Activated CD4-positive, alpha-beta T cell treated with anti-CD3 and anti-CD28 coated beads, Interleukin-2, amount 10 ng/mL, durations not matched to agents 24 days and 14 days (primary cell): ENCODE results near the gene SCAF8. TPM values are rescaled to one million over a fixed set of nuclear protein-coding genes. Genes with fewer than 3 reads are reported as not detected.

Source experiments
- DNase-seq: peaks from one replicate; pipeline ENCODE4 v3.0.0; 2022
- H3K27ac Mint-ChIP-seq: one replicate; pipeline ENCODE4 v1.8.0; 2022; ENCODE audit warnings: mild to moderate bottlenecking, mixed read lengths
- H3K27me3 Mint-ChIP-seq: one replicate; pipeline ENCODE4 v1.8.0; 2022; ENCODE audit warnings: mixed read lengths
- H3K36me3 Mint-ChIP-seq: one replicate; pipeline ENCODE4 v1.8.0; 2022; ENCODE audit warnings: low read depth, mild to moderate bottlenecking, mixed read lengths
- H3K4me1 Mint-ChIP-seq: one replicate; pipeline ENCODE4 v1.8.0; 2021; ENCODE audit warnings: mixed read lengths
- H3K4me3 Mint-ChIP-seq: one replicate; pipeline ENCODE4 v1.8.0; 2022; ENCODE audit warnings: mild to moderate bottlenecking, moderate library complexity, mixed read lengths
- H3K9me3 Mint-ChIP-seq: one replicate; pipeline ENCODE4 v1.8.0; 2021; ENCODE audit warnings: mixed read lengths
- intact Hi-C: fragments of 100-400 bp; cut with micrococcal nuclease; formaldehyde crosslinking; loops from one replicate; pipeline ENCODE4 v1.15.1; 2023
- total RNA-seq: library from RNA; stranded (reverse); gene quantifications from 2 replicates; pipeline ENCODE4 v1.2.3, GENCODE V29; 2022

SCAF8 gene
- total RNA-seq, 1 donor from 2014 or later: 36.6 TPM

DNA sequence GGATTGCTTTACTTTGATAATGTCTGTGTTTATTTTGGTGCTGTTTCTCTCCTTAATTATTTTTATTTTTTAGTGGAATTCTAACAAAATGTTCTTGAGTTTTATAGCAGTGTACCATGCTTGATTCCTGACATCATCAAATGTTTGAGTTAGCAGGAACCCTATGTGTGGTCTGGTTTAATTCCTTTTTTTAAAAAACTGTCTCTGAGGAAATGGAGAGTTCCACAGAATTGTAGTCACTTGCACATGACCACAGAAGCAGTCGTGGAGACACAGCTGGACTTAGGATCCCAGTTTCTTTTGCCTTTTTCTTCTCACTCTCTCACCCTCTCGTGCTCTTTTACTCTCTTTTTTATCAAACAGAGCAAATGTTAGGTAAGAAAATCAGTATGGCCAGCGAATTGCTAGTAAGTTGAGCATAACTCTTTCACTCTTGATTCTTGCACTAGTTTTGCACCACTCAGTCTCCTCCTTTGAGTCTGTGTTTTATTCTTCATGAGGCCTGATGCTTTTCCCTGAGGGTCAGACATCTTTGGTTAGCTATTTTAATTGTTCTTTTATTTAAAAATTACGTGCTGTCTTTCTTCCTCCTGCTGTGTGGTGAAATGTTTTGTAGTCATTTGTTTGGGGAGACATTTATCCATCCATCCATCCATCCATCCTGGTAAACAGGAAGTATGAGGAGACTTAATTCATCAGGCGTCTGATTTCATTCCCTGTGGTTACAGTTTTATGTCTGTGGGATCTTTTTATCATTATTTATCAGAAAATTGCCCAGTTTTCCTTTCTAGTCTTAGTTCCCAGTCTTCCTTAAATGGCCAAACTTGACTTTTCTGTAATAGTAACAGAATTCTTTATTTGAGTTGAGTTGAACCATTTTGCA lies 83.0 kb downstream of the SCAF8 start:
- H3K27ac Mint-ChIP-seq: no peak overlapping the region
- no peak overlapping the region for H3K4me3 Mint-ChIP-seq
- H3K36me3 Mint-ChIP-seq: peaks cover 59% of the 10 kb centered on the region
- intact Hi-C loops: no loop called here
- no peaks in the 10 kb centered on the region for H3K4me1 Mint-ChIP-seq
- H3K9me3 Mint-ChIP-seq: peaks cover 4% of the 10 kb centered on the region
- DNase-seq: no peak
- H3K27me3 Mint-ChIP-seq: no peaks in the 10 kb centered on the region

DNA sequence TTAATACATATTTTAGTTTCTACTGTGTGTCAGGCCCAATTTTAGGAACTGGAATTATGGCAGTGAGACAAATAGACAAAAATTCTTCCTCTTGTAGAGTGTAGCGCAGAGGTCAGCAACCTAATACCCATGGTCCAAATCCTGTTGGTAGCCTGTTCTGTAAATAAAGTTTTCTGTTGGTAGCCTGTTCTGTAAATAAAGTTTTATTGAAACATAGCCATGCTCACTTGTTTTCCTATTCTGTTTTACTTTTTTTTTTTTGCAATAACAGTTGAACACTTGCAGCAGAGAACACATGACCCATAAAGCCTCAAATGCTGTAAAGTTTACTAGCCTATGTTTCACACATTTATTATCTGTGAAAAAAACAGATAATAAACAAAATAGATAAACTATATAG lies 87.9 kb downstream of the SCAF8 start:
- Mint-ChIP-seq H3K36me3 (peaks cover 56% of the 10 kb centered on the region), H3K4me1 (peaks cover 7% of the 10 kb centered on the region), H3K9me3 (no peaks in the 10 kb centered on the region), H3K27me3 (no peaks in the 10 kb centered on the region), H3K4me3 (no peak overlapping the region), H3K27ac (no peak overlapping the region)
- no peak for DNase-seq
- intact Hi-C loops: no loop called here

DNA sequence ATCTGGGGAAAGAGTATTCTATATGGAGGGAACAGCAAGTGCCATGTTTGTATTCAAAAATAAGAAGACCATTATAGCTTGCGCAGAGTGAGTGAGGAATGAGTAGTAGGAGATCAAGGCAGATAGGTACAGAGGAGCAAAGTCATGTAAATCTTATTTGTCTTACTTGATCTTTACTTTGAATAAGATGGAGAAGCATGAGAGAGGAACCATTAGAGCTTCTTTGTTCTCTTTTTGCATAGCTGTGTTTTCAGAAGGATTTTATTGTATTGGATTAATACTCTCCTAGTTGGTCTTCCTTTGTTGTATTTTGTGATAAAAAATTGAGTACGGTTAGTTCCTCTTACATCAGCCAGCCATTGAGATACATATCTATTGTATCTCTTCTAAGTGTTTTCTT lies 88.4 kb downstream of the SCAF8 start:
- Mint-ChIP-seq H3K27me3 (no peaks in the 10 kb centered on the region), H3K27ac (peak overlapping the region; percentile 59), H3K9me3 (no peaks in the 10 kb centered on the region), H3K4me1 (peaks cover 7% of the 10 kb centered on the region), H3K4me3 (no peak overlapping the region), H3K36me3 (peaks cover 51% of the 10 kb centered on the region)
- no peak for DNase-seq
- intact Hi-C loops: no loop called here

DNA sequence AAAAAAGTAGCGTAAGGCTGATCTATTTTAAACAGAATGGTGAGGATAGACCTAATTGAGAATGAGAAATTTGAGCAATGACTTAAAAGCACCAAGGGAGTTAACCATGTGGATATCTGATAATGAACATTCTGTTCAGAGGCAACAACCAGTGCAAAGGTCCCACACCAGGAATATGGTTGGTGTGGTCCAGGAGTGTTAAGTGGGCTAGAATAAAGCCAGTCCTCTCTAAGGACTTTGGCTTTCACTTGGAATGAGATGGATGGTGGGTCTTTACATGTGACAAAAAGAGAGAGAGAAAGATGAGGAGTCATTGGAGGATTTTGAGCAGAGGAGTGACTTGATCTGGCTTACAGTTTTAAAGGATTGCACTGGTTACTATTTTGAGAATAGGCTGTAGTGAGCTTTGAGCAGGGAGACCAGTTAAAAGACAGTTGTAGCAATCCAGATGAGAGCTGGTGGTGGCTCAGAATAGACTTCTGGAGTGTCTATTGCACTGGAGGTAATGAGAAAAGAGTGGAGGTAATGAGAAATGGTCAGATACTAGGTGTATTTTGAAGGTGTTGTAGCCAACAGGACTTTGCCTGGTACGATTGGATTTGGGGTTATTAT lies 89.8 kb downstream of the SCAF8 start:
- H3K27ac Mint-ChIP-seq: no peak overlapping the region
- H3K4me3 Mint-ChIP-seq: no peak overlapping the region

DNA sequence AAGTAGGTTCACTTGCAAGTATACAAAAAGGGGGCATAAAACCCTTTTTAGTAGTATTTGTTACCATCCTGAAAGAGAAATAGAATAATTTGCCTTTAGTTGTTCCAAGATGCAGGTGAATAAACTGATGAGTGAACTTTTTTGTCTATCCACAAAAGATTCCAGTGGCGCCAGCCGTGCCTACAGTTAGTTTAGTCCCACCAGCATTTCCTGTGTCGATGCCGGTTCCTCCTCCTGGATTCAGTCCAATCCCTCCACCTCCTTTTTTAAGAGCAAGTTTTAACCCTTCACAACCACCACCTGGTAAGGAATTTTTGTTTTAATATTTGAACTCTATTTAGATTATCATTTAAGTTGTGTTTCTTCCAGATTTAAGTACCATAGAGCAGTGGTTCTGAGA lies 90.9 kb downstream of the SCAF8 start:
- intact Hi-C loops: no loop called here
- no peak overlapping the region for H3K4me3 Mint-ChIP-seq
- no peak overlapping the region for H3K27ac Mint-ChIP-seq
- DNase-seq: no peak
- peaks cover 48% of the 10 kb centered on the region for H3K36me3 Mint-ChIP-seq
- H3K4me1 Mint-ChIP-seq: peaks cover 9% of the 10 kb centered on the region
- H3K9me3 Mint-ChIP-seq: no peaks in the 10 kb centered on the region
- H3K27me3 Mint-ChIP-seq: no peaks in the 10 kb centered on the region

More for the DNA sequence above, 89.8 kb downstream of the SCAF8 start:
- intact Hi-C loops: no loop called here
- H3K9me3 Mint-ChIP-seq: no peaks in the 10 kb centered on the region
- H3K4me1 Mint-ChIP-seq: peaks cover 9% of the 10 kb centered on the region
- peaks cover 52% of the 10 kb centered on the region for H3K36me3 Mint-ChIP-seq
- H3K27me3 Mint-ChIP-seq: no peaks in the 10 kb centered on the region
- DNase-seq: no peak

DNA sequence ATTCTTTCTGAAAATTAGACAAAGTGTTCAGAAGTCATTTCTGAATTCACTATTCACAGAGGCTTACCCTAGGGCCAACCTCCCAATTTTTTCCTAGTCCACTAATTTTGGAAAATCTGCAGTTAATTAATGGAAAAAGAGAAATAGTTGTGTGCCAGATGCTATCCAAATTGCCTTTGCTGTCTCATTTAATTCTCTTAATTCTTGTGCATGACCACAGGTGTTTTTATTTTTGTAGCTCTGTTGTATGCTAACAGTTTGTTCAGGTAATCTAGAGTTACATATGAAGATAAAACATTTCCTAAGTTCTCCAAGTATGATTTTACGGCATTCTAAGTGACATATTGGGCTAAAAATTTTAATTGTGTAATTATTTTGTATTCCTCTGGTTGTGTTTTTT lies 96.8 kb downstream of the SCAF8 start:
- H3K9me3 Mint-ChIP-seq: no peaks in the 10 kb centered on the region
- H3K36me3 Mint-ChIP-seq: peaks cover 38% of the 10 kb centered on the region
- H3K4me3 Mint-ChIP-seq: no peak overlapping the region
- no peaks in the 10 kb centered on the region for H3K27me3 Mint-ChIP-seq
- H3K27ac Mint-ChIP-seq: no peak overlapping the region
- DNase-seq: no peak
- intact Hi-C loops: no loop called here
- peaks cover 4% of the 10 kb centered on the region for H3K4me1 Mint-ChIP-seq

DNA sequence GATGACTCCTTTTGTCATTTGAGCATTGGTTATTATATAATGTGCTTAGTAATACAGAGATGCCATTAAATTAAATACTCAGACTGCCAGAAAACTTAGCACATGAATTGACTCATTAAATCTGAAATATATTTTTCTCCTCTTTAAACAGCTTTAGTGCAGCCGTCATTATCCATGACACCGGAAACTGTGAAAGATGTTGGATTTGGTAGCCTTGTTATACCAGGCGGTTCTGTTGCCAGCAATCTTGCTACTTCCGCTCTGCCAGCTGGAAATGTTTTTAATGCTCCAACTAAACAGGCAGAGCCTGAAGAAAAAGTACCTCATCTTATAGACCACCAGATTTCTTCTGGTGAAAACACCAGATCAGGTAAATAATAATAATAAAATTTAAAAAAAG lies 97.6 kb downstream of the SCAF8 start:
- Mint-ChIP-seq H3K27me3 (no peaks in the 10 kb centered on the region), H3K36me3 (peaks cover 38% of the 10 kb centered on the region), H3K4me1 (peaks cover 4% of the 10 kb centered on the region), H3K27ac (no peak overlapping the region), H3K4me3 (no peak overlapping the region), H3K9me3 (no peaks in the 10 kb centered on the region)
- intact Hi-C loops: no loop called here
- no peak for DNase-seq

DNA sequence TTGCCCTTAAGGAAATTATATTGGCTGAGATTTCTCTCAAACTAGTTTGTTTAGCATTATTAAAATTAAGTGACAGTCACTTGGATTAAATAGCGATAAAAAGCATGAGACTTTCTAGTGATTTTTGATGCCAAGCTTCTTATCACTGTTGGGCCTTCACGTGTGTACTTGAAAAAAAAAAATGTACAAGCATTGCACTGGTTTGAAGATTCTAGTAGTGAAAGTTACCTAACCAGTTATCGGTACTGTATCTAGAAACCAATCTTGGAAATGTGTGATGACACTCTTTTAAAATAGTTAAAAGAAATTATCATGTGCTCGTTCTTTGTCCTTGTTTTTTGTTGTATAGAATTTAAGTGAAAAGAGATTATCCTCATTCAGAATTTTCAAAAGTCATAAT lies 102.1 kb downstream of the SCAF8 start:
- Mint-ChIP-seq H3K4me3 (no peak overlapping the region), H3K9me3 (no peaks in the 10 kb centered on the region), H3K36me3 (peaks cover 22% of the 10 kb centered on the region), H3K4me1 (peaks cover 5% of the 10 kb centered on the region), H3K27ac (no peak overlapping the region), H3K27me3 (no peaks in the 10 kb centered on the region)
- DNase-seq: no peak
- intact Hi-C loops: no loop called here

- H3K4me1 Mint-ChIP-seq: peaks cover 5% of the 10 kb centered on the region
- peaks cover 11% of the 10 kb centered on the region for H3K36me3 Mint-ChIP-seq
- DNase-seq: no peak
- intact Hi-C loops: no loop called here
- no peaks in the 10 kb centered on the region for H3K27me3 Mint-ChIP-seq
- no peaks in the 10 kb centered on the region for H3K9me3 Mint-ChIP-seq
- H3K27ac Mint-ChIP-seq: no peak overlapping the region
- H3K4me3 Mint-ChIP-seq: no peak overlapping the region
These were observed 106.3 kb downstream of the SCAF8 start for GRCh38 chr6:154839546-154839945.

DNA sequence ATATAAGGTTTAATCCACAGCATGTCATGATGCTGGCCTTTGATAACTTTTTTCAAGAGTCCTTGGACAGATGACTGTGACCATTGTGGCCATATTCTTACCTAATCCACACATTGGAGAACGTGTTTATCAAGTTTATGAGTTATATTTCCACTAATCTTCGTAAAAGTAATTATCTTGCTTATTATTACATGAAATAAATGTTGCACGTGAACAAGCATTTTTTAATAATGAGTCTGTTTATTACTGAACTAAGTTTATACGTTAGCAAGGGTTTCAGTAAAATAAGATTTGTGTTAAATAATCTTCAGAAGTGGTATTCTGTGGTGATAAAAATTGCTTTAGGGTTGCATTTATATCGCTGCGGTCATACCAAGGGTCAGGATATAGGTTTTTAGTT lies 107.1 kb downstream of the SCAF8 start:
- intact Hi-C loops: no loop called here
- H3K4me3 Mint-ChIP-seq: no peak overlapping the region
- DNase-seq: no peak
- no peaks in the 10 kb centered on the region for H3K27me3 Mint-ChIP-seq
- peaks cover 11% of the 10 kb centered on the region for H3K36me3 Mint-ChIP-seq
- H3K9me3 Mint-ChIP-seq: no peaks in the 10 kb centered on the region
- H3K27ac Mint-ChIP-seq: no peak overlapping the region
- H3K4me1 Mint-ChIP-seq: peaks cover 5% of the 10 kb centered on the region

DNA sequence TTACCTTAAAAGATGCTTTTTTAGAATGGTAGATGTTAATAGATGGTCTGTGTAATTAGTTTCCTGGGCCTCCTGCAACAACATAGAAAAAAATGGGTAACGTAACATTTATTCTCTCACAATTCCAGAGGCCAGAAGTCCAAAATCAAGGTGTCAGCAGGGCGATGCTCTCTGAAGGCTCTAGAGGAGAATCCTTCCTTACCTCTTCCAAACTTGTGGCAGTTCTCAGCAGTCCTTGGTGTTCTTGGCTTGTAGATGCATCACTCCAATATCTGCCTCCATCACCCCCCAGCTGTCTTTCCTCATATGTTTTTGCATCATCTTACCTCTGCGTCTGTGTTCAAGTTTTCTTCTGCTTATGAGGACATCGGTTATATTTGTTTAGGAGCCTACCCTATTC lies 107.9 kb downstream of the SCAF8 start:
- Mint-ChIP-seq H3K4me3 (no peak overlapping the region), H3K9me3 (no peaks in the 10 kb centered on the region), H3K4me1 (peaks cover 5% of the 10 kb centered on the region), H3K27ac (no peak overlapping the region), H3K27me3 (no peaks in the 10 kb centered on the region), H3K36me3 (peaks cover 11% of the 10 kb centered on the region)
- DNase-seq: no peak
- intact Hi-C loops: no loop called here

GRCh38 chr6:154842833-154843232 lies 109.6 kb downstream of the SCAF8 start:
- peaks cover 15% of the 10 kb centered on the region for H3K36me3 Mint-ChIP-seq
- no peaks in the 10 kb centered on the region for H3K27me3 Mint-ChIP-seq
- no peak overlapping the region for H3K4me3 Mint-ChIP-seq
- peaks cover 7% of the 10 kb centered on the region for H3K4me1 Mint-ChIP-seq
- H3K9me3 Mint-ChIP-seq: no peaks in the 10 kb centered on the region
- no peak overlapping the region for H3K27ac Mint-ChIP-seq
- intact Hi-C loops: no loop called here
- DNase-seq: no peak

GRCh38 chr6:154847318-154847717 lies 114.1 kb downstream of the SCAF8 start:
- intact Hi-C loops: no loop called here
- H3K36me3 Mint-ChIP-seq: peaks cover 18% of the 10 kb centered on the region
- no peak overlapping the region for H3K4me3 Mint-ChIP-seq
- H3K4me1 Mint-ChIP-seq: peaks cover 8% of the 10 kb centered on the region
- no peak overlapping the region for H3K27ac Mint-ChIP-seq
- H3K9me3 Mint-ChIP-seq: no peaks in the 10 kb centered on the region
- H3K27me3 Mint-ChIP-seq: no peaks in the 10 kb centered on the region
- no peak for DNase-seq

- Mint-ChIP-seq H3K4me3 (no peak overlapping the region), H3K36me3 (peaks cover 22% of the 10 kb centered on the region), H3K4me1 (peaks cover 11% of the 10 kb centered on the region), H3K9me3 (no peaks in the 10 kb centered on the region), H3K27ac (no peak overlapping the region), H3K27me3 (no peaks in the 10 kb centered on the region)
- DNase-seq: no peak
- intact Hi-C loops: no loop called here
These were observed 115.4 kb downstream of the SCAF8 start for GRCh38 chr6:154848580-154848979.
